Measurements from ENCODE around the gene NBEA.
A peak's percentile ranks its signal among the peaks of the same experiment; 100 is the strongest.

The NBEA gene

GRCh38 chr13:35179920-35180663 is 238.0 kb downstream of the NBEA start:
- no peak for DNase-seq

GRCh38 chr13:35190241-35190640 is 248.2 kb downstream of the NBEA start:
- DNase-seq = no peak

DNA sequence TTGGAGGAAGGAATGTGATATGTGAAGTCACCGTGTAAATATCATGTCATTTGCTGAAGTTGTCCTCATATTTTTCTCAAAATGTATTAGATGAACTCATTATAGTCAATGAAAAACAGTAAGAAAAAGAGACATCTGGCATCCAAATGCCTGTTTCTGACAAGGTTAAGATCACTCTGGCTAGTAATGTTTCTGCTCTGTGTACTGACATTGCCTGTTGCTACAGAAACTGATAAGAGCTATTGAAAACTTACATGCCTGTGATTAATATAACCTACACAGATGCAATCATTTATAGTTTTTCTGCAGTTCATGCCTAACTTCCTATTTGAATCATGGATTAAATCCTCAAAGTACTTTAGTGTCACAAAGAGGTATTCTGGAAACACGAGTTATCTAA is 249.8 kb downstream of the NBEA start:
- DNase-seq = no peak

DNA sequence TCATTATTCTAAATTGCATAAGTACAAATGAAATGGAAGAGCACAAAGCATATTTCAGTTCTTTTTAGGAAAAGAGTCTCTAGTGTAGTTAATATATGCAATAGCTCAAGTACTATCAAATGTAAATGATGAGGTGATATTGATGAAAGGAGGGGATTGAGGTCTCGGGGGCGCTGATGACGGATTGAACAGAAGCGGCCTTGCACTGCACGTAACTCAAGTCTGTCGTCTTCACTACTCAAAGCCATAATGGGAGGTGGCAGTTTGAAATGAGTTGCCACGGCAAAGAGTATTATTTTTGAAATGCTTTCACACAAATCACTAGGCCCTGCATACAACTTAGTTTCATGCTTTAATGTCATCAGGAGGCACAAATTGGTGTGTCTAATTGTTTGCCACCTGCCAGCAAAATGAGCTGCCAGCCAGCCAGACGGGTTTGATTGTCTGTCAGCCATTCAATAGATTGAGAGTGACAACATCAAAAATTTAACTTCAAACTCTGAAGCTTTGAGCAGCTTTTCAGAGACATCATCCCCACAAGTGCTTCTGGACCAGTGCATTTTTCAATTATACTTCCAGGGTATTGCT is 256.6 kb downstream of the NBEA start:
- no peak for DNase-seq

DNA sequence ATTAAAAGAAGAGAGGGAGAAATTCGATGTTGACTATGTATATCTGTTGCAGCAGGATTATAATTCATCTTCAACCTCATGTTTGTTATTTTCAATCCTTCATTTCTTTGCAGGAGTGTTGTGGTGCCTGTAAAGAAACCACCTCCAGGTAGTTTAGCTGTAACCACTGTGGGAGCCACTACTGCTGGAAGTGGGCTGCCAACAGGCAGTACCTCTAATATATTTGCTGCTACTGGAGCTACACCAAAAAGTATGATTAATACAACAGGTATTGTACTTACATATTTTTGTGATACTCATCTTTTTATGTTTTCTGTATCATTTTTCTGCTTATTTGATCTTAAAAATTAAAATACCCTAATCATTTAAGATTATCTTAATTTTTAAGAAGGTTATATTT is 266.5 kb downstream of the NBEA start:
- DNase-seq = no peak

GRCh38 chr13:35210261-35210660 is 268.2 kb downstream of the NBEA start:
- no peak for DNase-seq

GRCh38 chr13:35211949-35212348 is 269.9 kb downstream of the NBEA start:
- no peak for DNase-seq

GRCh38 chr13:35213911-35214310 is 271.8 kb downstream of the NBEA start:
- no peak for DNase-seq

- DNase-seq = no peak
Measured at GRCh38 chr13:35216131-35216530, 274.1 kb downstream of the NBEA start.

DNA sequence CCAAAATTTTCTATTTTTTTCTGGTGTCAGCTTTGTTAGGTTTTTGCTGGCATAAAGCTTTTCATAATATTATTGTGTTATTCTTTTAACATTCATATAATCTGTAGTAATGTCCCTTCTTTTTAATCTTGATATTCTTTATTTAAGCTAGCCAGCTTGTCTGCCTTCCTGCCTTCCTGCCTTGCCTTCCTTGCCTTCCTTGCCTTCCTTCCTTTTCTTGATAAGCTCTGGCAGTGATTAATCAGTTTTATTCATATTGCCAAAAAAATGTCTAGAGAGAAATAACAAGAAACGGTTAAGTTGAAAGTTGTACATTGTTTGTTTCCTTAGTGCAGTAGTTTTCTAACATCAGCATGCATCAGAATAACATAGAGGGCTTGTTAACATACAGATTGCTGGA is 277.0 kb downstream of the NBEA start:
- DNase-seq = no peak

GRCh38 chr13:35225159-35225558 is 283.1 kb downstream of the NBEA start:
- no peak for DNase-seq

DNA sequence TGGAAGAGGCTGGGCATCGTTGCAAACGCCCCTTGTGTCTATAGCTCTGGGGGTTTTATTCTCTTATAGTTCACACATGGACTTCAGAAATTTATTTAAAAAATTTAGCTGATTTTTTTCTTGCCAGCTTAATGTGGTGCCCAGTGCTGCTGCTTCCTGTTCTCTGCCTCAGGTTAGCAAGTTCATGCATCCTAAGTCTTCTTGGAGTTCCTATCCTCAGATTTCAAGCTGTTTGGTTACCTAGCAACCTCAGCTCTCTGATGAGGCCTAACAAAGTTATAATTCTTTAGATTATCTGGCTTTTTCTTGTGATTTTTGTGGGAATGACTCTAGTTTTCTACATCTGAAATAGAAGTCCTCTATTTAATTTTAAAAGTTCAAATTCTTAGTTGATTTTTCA is 283.5 kb downstream of the NBEA start:
- DNase-seq = no peak

DNA sequence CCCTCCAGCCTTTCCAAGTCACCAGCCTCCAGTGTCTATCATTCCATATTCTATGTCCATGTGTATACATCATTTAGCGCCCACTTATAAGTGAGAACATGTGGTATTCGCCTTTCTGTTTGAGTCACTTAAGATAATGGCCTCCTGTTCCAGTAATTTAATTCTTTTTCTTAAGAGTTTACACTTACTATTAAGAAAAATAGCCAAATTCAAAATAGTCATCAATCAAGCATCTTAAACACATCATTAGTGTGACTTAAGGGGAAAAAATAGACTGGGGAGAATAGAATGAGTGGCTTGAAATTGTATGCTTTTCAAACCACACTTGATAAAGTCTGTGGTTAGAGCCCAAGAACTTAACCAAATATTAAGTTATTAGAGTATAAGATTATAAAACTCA is 286.5 kb downstream of the NBEA start:
- DNase-seq = no peak

DNA sequence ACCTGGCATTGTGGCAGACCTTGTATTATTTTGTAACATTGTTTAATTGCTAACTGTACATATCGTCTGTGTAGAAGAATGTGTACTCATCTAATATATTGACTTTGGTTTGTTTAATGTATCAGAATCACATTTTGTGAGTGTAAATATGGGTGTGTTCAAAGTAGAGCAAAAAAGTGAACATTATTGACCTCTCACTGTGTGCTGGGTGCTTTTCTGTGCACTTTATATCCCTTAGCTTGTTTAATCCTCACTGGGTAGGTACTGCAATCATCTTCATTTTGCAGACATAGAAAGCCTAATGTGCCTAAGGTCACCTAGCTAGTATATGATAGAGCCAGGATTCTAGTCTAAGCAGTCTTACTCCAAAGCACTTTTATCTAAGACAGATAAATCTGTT is 289.4 kb downstream of the NBEA start:
- DNase-seq = no peak

DNA sequence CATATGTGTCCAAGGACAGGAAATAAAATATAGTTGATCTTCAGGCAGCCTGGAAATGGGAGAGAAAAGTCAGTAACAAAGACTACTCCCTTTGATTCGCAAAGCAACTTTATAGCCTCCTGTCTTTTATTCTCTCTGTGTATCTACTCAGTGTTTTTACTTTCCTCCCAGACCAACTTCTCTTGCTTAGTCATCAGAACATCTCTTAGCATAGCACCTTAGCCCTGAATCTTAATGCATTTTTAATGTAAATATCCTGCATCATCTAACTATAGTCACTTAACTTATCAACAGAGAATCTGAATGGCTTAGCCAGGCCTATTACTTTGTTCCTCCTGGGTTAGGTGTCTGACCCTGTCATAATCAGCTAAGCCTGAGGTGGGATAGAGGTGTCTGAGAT is 296.2 kb downstream of the NBEA start:
- DNase-seq = no peak

DNA sequence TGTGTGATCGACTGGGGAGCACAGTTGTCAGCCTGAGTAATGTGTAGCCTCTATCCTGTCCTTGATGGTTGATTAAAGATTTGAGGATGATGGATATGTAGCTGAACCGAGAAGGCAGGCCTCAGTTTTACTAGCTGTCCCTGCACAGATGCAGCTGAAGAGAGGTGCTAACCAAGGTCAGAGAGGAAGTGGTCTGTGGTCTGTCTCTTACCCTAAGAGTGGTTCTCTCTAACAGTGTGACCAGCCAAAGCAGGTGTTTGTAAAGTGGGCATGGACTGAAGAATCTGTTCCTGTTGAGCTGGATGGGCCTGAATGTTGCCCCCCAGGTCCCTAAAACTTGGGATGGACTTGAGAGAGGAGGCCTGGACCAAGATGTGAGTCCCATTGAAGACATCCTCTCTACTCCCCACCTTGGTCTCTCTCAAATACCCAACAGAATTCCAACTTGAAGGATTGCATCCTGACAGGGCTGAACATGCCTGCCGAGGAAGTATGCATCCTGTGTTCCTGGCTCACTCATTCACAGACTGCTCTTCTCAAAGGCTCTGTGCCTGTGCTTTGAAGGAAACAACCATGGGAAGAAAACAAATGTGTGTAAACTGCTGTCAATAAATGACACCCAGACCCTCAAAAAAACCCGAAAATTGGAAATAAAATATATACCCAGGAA is 310.6 kb downstream of the NBEA start:
- no peak for DNase-seq

DNA sequence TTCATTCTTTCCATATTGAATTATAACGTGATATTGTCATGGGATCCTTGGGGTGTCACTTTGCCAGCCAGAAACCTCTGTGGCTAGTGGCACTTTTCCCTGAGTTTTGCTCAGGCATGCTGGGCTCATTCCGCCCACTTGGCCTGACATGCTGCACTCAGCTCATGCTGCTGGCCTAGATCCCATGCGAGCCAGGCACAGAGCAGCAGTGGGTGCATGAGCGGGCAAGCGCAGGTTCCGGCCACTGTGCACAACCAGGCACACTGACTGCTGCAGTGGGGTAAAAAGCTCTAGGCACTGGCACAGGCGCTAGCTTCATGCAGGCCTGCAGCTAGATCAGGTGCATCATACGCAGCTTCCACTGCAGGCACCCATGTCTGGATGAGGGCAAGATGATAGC is 313.2 kb downstream of the NBEA start:
- DNase-seq = no peak

DNA sequence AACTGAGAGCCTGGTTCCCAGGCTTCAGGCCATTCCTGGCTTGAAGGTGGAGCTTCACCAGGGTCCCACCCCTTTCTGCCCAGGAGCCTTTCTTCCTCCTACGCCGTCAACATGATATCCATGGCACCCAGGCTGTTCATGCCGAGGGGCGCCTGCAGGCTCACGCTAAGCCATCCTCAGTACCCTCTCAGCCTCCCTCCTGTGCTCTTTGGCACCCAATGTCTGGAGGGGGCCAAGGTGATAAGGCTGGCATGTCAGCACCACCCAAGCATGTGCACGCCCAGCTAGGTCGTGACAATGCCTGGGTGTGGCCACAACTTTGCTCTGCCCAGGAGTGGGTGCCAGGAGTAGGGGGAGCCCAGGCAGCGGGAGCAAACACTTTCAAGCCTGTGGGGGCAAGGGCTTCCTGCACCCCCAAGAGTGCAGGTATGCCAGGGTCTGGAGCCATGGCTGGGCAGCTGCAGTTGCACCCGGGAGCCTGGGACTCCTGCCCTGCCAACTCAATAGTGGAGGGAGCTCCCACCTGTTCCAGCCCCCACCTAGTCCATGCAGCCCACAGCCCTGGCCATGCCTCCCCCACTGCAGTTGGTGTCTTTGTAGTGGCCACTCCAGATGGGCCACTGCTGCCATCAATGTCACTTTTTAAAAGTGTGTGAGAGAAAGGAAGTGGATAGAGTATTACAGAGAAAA is 314.5 kb downstream of the NBEA start:
- no peak for DNase-seq

- DNase-seq = no peak
Measured at GRCh38 chr13:35260316-35260715, 318.2 kb downstream of the NBEA start.

DNA sequence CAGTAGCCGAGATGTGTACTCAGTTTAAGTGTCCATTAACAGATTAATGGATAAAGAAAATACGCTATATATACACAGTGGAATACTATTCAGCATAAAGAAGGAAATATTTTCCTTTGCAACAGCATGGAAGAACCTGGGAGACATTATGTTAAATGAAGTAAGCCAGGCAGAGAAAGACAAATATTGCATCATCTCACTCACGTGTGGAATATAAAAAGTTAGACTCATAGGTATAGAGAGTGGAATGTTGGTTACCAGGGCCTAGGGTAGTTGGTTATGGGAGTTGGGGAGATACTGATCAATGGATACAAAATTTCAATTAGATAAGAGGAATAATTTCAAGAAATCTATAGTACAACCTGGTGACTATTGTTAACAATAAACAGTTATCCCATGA is 324.3 kb downstream of the NBEA start:
- DNase-seq = no peak

GRCh38 chr13:35278917-35279316 is 336.8 kb downstream of the NBEA start:
- no peak for DNase-seq

DNA sequence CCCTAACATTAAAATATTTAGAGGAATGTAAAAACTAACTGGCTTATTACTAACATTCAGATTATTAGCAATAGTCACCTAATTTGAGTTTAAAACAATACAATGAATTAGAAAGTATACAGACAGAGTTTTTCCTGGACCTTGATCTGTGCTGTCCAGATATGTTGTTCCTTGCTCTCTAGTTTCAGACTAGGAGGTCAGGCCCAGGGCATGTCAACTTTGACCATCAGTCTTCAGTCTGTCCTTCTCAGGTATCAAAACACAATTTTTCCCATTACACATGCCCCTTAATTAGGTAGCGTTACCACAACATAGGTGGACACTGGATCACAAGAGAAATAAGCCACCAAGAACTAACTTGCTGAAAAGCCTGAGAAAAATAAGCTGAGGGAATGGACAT is 337.4 kb downstream of the NBEA start:
- DNase-seq = no peak

DNA sequence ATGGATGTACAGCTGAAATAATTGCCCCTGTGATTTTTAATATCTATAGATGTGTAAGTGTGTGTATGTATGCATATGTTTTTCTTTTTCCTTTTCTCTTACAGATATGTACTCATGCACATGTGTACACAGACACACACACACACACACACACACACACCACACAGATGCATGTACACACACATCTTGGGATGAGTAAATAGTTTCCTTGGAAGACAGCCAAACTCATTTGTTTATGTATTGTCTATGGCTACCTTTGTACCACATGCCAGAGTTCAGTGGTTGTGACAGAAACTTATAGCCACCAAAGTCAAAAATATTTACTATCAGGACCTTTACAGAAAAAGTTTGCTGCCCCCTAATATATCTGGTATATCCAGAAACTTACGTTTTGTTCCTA is 341.8 kb downstream of the NBEA start:
- DNase-seq = peak; percentile 6

DNA sequence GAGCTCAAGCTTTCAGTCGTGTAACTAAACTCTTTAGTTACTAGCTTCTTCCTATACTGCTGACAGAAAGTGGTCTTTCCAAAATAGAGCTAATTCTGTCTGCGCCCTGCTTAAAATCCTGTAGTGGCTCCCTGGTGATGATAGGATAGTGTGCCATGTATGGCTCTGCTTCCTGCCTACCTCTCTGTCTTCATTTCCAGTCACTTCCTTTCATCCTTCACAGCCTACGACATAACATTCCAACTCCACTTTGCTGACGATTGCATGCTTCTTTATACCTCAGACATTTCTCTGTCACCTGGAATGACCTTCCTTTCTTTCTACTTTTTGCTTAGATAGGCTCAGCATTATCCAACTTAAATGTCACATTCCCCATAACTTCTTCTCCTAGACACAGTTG is 343.6 kb downstream of the NBEA start:
- no peak for DNase-seq

Measured in NCI-H1105 (cell line).